IMR-90 (cell line): Measurements from ENCODE around the gene GNL1. TPM values are rescaled to one million over a fixed set of nuclear protein-coding genes. Genes with fewer than 3 reads are reported as not detected.

Experiments used
- ATAC-seq: fragments of 200-7000 bp; cut with Tn5 transposase; 2 replicates; pipeline ENCODE4 v1.9.1; 2020; ENCODE audit warnings: low read depth, mild to moderate bottlenecking, moderate library complexity
- BruUV-seq: library from RNA; stranded (reverse); fragments of 400-500 nt; replicated peaks from 2 replicates; lab custom pipeline; 2021; lab: Mats Ljungman, UMichigan
- CTCF ChIA-PET: fragments of 300-600 bp; formaldehyde crosslinking; extraction: SDS; loops from one replicate; lab custom pipeline; 2021; ENCODE audit warnings: antibody characterized with exemption; lab: Yijun Ruan, JAX
- POLR2A ChIA-PET: fragments of 300-600 bp; sonication (Branson Sonifier 250); formaldehyde crosslinking; loops from one replicate; lab custom pipeline; 2022; ENCODE audit warnings: antibody characterized with exemption; ENCODE audit not compliant: unreplicated experiment; lab: Charles Lee
- DNase-seq: peaks from one replicate; pipeline ENCODE4 v3.0.0; 2013
- H2AFZ ChIP-seq: replicated peaks from 2 replicates; pipeline ENCODE3; 2013; ENCODE audit warnings: low read length, mild to moderate bottlenecking; ENCODE audit not compliant: poor library complexity
- H2AK5ac ChIP-seq: 2 replicates; pipeline ENCODE4 v1.6.1; 2013; ENCODE audit warnings: low read depth, low read length, inconsistent platforms
- H2AK9ac ChIP-seq: replicated peaks from 2 replicates; pipeline ENCODE3; 2013; ENCODE audit warnings: mild to moderate bottlenecking, low read depth, low read length, moderate library complexity; ENCODE audit not compliant: poor library complexity
- H2BK120ac ChIP-seq: 2 replicates; pipeline ENCODE4 v1.6.1; 2013; ENCODE audit warnings: low read depth, low read length, inconsistent platforms
- H2BK15ac ChIP-seq: 3 replicates; pipeline ENCODE4 v1.6.1; 2013; ENCODE audit warnings: low read depth, low read length, inconsistent platforms
- H2BK20ac ChIP-seq: 2 replicates; pipeline ENCODE4 v1.6.1; 2013; ENCODE audit warnings: low read depth, mild to moderate bottlenecking, inconsistent platforms, low read length, moderate library complexity
- H2BK5ac ChIP-seq: 2 replicates; pipeline ENCODE4 v1.6.1; 2013; ENCODE audit warnings: mild to moderate bottlenecking, low read depth, low read length, inconsistent platforms; ENCODE audit not compliant: poor library complexity, severe bottlenecking
- H3K14ac ChIP-seq: replicated peaks from 2 replicates; pipeline ENCODE4 v1.6.1; 2013; ENCODE audit warnings: low read depth, low read length, inconsistent platforms
- H3K18ac ChIP-seq: 2 replicates; pipeline ENCODE4 v1.6.1; 2013; ENCODE audit warnings: low read depth, low read length, control low read depth
- H3K23ac ChIP-seq: 2 replicates; pipeline ENCODE4 v1.6.1; 2013; ENCODE audit warnings: low read depth, low read length, inconsistent platforms
- H3K27ac ChIP-seq: 2 replicates; pipeline ENCODE4 v1.5.1; 2013; ENCODE audit warnings: mild to moderate bottlenecking, control low read depth, low read length; ENCODE audit not compliant: insufficient read depth
- H3K27me3 ChIP-seq: 2 replicates; pipeline ENCODE4 v1.6.1; 2013; ENCODE audit warnings: low read length; ENCODE audit not compliant: control insufficient read depth, insufficient read depth
- H3K36me3 ChIP-seq: 2 replicates; pipeline ENCODE4 v1.6.1; 2013; ENCODE audit warnings: low read length, mixed read lengths; ENCODE audit not compliant: control insufficient read depth, insufficient read depth
- H3K4ac ChIP-seq: 2 replicates; pipeline ENCODE4 v1.6.1; 2013; ENCODE audit warnings: low read depth, low read length, inconsistent platforms
- H3K4me1 ChIP-seq: 2 replicates; pipeline ENCODE4 v1.6.1; 2013; ENCODE audit warnings: low read length, mixed read lengths; ENCODE audit not compliant: control insufficient read depth, insufficient read depth
- H3K4me2 ChIP-seq: 2 replicates; pipeline ENCODE4 v1.6.1; 2013; ENCODE audit warnings: low read depth, mild to moderate bottlenecking, control low read depth, low read length, moderate library complexity
- H3K4me3 ChIP-seq: 2 replicates; pipeline ENCODE4 v1.5.1; 2013; ENCODE audit warnings: low read depth, mild to moderate bottlenecking, control low read depth, low read length, moderate library complexity; ENCODE audit not compliant: insufficient read depth
- H3K56ac ChIP-seq: 2 replicates; pipeline ENCODE4 v1.6.1; 2013; ENCODE audit warnings: low read length, inconsistent platforms; ENCODE audit not compliant: insufficient read depth; ENCODE audit errors: extremely low read depth
- H3K79me1 ChIP-seq, 2 experiments: 2 replicates each; pipeline ENCODE4 v1.6.1; 2013; ENCODE audit warnings: low read length in 2 of 2, inconsistent platforms in 1 of 2, low read depth in 1 of 2
- H3K9ac ChIP-seq: 2 replicates; pipeline ENCODE4 v1.6.1; 2013; ENCODE audit warnings: low read depth, low read length, control low read depth
- H3K9me1 ChIP-seq: 2 replicates; pipeline ENCODE4 v1.6.1; 2013; ENCODE audit warnings: low read length, inconsistent platforms; ENCODE audit not compliant: insufficient read depth
- H3K9me3 ChIP-seq: 2 replicates; pipeline ENCODE4 v1.6.1; 2013; ENCODE audit warnings: low read length; ENCODE audit not compliant: control insufficient read depth, insufficient read depth
- H4K20me1 ChIP-seq: 2 replicates; pipeline ENCODE4 v1.6.1; 2013; ENCODE audit warnings: low read length, inconsistent platforms; ENCODE audit not compliant: insufficient read depth
- H4K5ac ChIP-seq: 2 replicates; pipeline ENCODE4 v1.6.1; 2013; ENCODE audit warnings: mild to moderate bottlenecking, low read depth, low read length, control low read depth
- H4K8ac ChIP-seq, 2 experiments: 2 replicates each; pipeline ENCODE4 v1.6.1; 2013; ENCODE audit warnings: low read depth in 2 of 2, low read length in 2 of 2, control low read depth in 1 of 2, inconsistent platforms in 1 of 2
- H4K91ac ChIP-seq: 2 replicates; pipeline ENCODE4 v1.6.1; 2013; ENCODE audit warnings: low read depth, low read length, inconsistent platforms; ENCODE audit not compliant: insufficient read depth
- BHLHE40 ChIP-seq: fragments of 150-350 bp; IDR thresholded peaks from 2 replicates; pipeline ENCODE4 v1.6.1; 2016; ENCODE audit warnings: mild to moderate bottlenecking, low read depth, low read length
- CEBPB ChIP-seq: IDR thresholded peaks from 2 replicates; pipeline ENCODE4 v1.6.1; 2012; ENCODE audit warnings: low read depth, low read length, improper control_type of control experiment
- CHD1 ChIP-seq: IDR thresholded peaks from 2 replicates; pipeline ENCODE4 v1.6.1; 2012; ENCODE audit warnings: low read depth, low read length, improper control_type of control experiment
- CTCF ChIP-seq: conservative IDR thresholded peaks from 2 replicates; pipeline ENCODE4 v1.5.1; 2012; ENCODE audit warnings: mild to moderate bottlenecking, low read depth, low read length, improper control_type of control experiment
- FOS ChIP-seq: fragments of 150-350 bp; IDR thresholded peaks from 2 replicates; pipeline ENCODE4 v1.6.1; 2016; ENCODE audit warnings: low read depth, low read length
- MAFK ChIP-seq: IDR thresholded peaks from 2 replicates; pipeline ENCODE4 v1.6.1; 2012; ENCODE audit warnings: low read depth, low read length, improper control_type of control experiment
- NFE2L2 ChIP-seq: fragments of 150-350 bp; IDR thresholded peaks from 2 replicates; pipeline ENCODE4 v1.6.1; 2016; ENCODE audit warnings: low read depth, mild to moderate bottlenecking, low read length
- POLR2A ChIP-seq: IDR thresholded peaks from 2 replicates; pipeline ENCODE4 v1.6.1; 2012; ENCODE audit warnings: mild to moderate bottlenecking, low read depth, low read length
- RAD21 ChIP-seq: IDR thresholded peaks from 2 replicates; pipeline ENCODE4 v1.6.1; 2012; ENCODE audit warnings: low read length, improper control_type of control experiment
- RCOR1 ChIP-seq: IDR thresholded peaks from 2 replicates; pipeline ENCODE4 v1.6.1; 2012; ENCODE audit warnings: mild to moderate bottlenecking, low read length, improper control_type of control experiment; ENCODE audit not compliant: insufficient replicate concordance
- WGBS, 2 experiments: methylation state at CpG; one replicate each; pipeline versions ENCODE4 v1.1.5 to v1.1.7; 2013; ENCODE audit warnings: missing lambda C conversion rate in 2 of 2; ENCODE audit not compliant: insufficient read length in 1 of 2; ENCODE audit errors: extremely low coverage in 2 of 2; 5-methylcytosine and 5-hydroxymethylcytosine counted together
- dilution Hi-C: fragments of 300-500 bp; cut with HindIII; formaldehyde crosslinking; loops from one replicate; pipeline ENCODE4 v1.14.3; 2018; ENCODE audit warnings: low sequenced_read_pairs; ENCODE audit not compliant: unreplicated experiment
- in situ Hi-C: fragments of 300-500 bp; cut with MboI; formaldehyde crosslinking; loops from 3 replicates; pipeline ENCODE4 v1.14.3; 2019; ENCODE audit warnings: low sequenced_read_pairs, inconsistent platforms, mixed read lengths
- intact Hi-C: fragments of 100-400 bp; cut with micrococcal nuclease; formaldehyde crosslinking; loops from 2 replicates; pipeline ENCODE4 v1.10.0; 2022
- polyA plus RNA-seq, 3 experiments: library from polyadenylated mRNA; depleted of rRNA; stranded (reverse); fragments of >200 nt; gene quantifications; 2 replicates each; pipeline ENCODE4 v1.2.3, GENCODE V29; 2012; ENCODE audit warnings: low replicate concordance in 1 of 3
- total RNA-seq: library from RNA; depleted of rRNA; stranded (reverse); fragments of >200 nt; gene quantifications from 2 replicates; pipeline ENCODE4 v1.2.3, GENCODE V29; 2012

Gene GNL1
- total and polyA plus RNA-seq, 2 of the 4 experiments (the other 2 are of a cell fraction): 40.5 to 44.0 TPM

DNA sequence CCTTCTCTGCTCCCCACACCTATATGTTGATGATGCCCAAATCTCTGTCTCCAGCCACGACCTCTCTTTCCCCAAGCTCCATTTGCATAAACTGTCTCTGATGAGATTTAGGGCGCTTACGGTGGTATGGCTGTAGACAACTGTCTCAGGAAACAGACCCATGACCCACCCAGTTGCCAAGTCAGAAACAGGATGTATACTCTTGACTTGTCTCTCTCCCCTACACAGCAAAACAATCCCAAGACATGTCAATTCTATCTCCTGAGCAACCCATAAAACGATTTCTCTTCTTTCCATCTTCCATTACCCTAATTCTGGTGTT is 13.9 kb downstream of the GNL1 start:
- no peak overlapping the region for H3K4me3 ChIP-seq
- no peak overlapping the region for H2AK5ac ChIP-seq
- H3K4me1 ChIP-seq: no peaks in the 10 kb centered on the region
- H2BK120ac ChIP-seq: no peak overlapping the region
- H4K5ac ChIP-seq: no peak overlapping the region
- no peak for TF ChIP-seq NFE2L2
- no peak for TF ChIP-seq FOS
- no peak for TF ChIP-seq CTCF
- TF ChIP-seq RCOR1: no peak
- no peak for TF ChIP-seq BHLHE40
- TF ChIP-seq POLR2A: no peak
- no peak for TF ChIP-seq CHD1
- TF ChIP-seq RAD21: no peak
- no peak for TF ChIP-seq MAFK
- TF ChIP-seq CEBPB: no peak
- no peak overlapping the region for H4K8ac ChIP-seq
- H3K9me3 ChIP-seq: no peaks in the 10 kb centered on the region
- H2BK20ac ChIP-seq: no peak overlapping the region
- no peak overlapping the region for H4K91ac ChIP-seq
- no peak overlapping the region for H3K4me2 ChIP-seq
- no peak overlapping the region for H3K56ac ChIP-seq
- ATAC-seq: no peak
- H2AK9ac ChIP-seq: peak overlapping the region; percentile 30
- 36% methylated on average over 2 of the region's 4 CpGs; no CpG with 5 or more reads in 1 of the 2 experiments for WGBS, 2 experiments
- no peak for DNase-seq
- H3K14ac ChIP-seq: no peak overlapping the region
- CTCF ChIA-PET: interaction anchor here (0.5 to 1.8 kb wide), 3 partner anchors 29 to 60 kb away, joined by 3 to 33 read pairs (median 4); partner anchors contain the start of gene ABCF1
- H2BK15ac ChIP-seq: no peak overlapping the region
- no peaks in the 10 kb centered on the region for H4K20me1 ChIP-seq
- POLR2A ChIA-PET: interaction anchor here (1.1 kb wide), 1 partner anchor 73 kb away, joined by 5 read pairs; no protein-coding TSS in a partner anchor
- no peaks in the 10 kb centered on the region for H3K9me1 ChIP-seq
- H3K18ac ChIP-seq: no peak overlapping the region
- no peak overlapping the region for H2BK5ac ChIP-seq
- dilution Hi-C loops (no loop called here), in situ Hi-C loops (no loop called here), intact Hi-C loops (loop anchor here (5.0 kb wide), 1 partner anchor 545 kb away; no protein-coding TSS in a partner anchor)
- BruUV-seq: no TSS peak
- H3K23ac ChIP-seq: no peak overlapping the region
- no peak overlapping the region for H3K9ac ChIP-seq
- H2AFZ ChIP-seq: no peak overlapping the region
- H3K27ac ChIP-seq: no peak overlapping the region
- H3K36me3 ChIP-seq: peaks cover 18% of the 10 kb centered on the region
- H3K27me3 ChIP-seq: no peaks in the 10 kb centered on the region
- H3K4ac ChIP-seq: no peak overlapping the region
- no peaks in the 10 kb centered on the region for H3K79me1 ChIP-seq
